Measurements from ENCODE around the gene PGM1. TPM values are rescaled to one million over a fixed set of nuclear protein-coding genes. Genes with fewer than 3 reads are reported as not detected.

Gene PGM1
- total RNA-seq, 1 experiment from 2014 or later: 54.6 TPM

DNA sequence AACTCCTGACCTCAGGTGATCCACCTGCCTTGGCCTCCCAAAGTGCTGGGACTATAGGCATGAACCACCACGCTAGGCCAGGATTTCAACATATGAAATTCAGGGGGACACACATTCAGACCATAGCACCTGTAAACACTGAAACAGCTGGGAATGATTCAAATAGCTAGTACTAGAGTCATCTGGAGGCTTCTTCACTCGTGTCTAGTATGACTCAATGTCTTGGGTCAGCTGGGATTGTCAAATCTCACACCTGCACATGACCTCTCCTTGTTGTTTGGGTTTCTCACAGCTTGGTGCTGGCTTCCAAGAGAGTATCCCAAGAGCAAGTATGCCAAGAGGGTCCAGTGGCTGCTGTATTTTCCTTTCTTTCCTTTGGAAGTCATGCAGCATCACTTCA, 75.1 kb downstream of the PGM1 start:
- no peaks in the 10 kb centered on the region for H3K9me2 ChIP-seq (ENCODE audit: insufficient read depth)
- H4K20me1 ChIP-seq (ENCODE audit: insufficient read depth): no peaks in the 10 kb centered on the region
- ChIA-PET RAD21 (ENCODE audit: low non-redundant PET in 1 of 2, low total read pairs in 2 of 2, uncharacterized antibody in 2 of 2, unreplicated experiment in 2 of 2) (no interaction called here), CTCF (interaction anchor here (1.3 kb wide), 1 partner anchor 24 kb away, joined by 4 read pairs; no protein-coding TSS in a partner anchor), POLR2A (no interaction called here)
- no peak for DNase-seq (ENCODE audit: low read depth, low spot score)
- H3K9ac ChIP-seq (ENCODE audit: low read length): no peak overlapping the region
- peaks cover 0 to 9% of the 10 kb centered on the region in 2 experiments; a peak in 1 of 4 replicates for H3K36me3 ChIP-seq (ENCODE audit: control insufficient read depth in 1 of 2, insufficient read depth in 2 of 2, low read length in 2 of 2)
- H3K27me3 ChIP-seq (ENCODE audit: insufficient read depth, low read length): no peaks in the 10 kb centered on the region
- H3K4me1 ChIP-seq (ENCODE audit: control insufficient read depth in 1 of 2, insufficient read depth in 2 of 2, low read length in 2 of 2): peaks cover 5 to 40% of the 10 kb centered on the region in 2 experiments
- no peak overlapping the region for H3K4me2 ChIP-seq (ENCODE audit: low read length)
- intact Hi-C loops (cut with micrococcal nuclease): no loop called here
- no peak overlapping the region for H3K4me3 ChIP-seq (replicated peaks in 1 of 2; ENCODE audit: low read depth in 1 of 2, low read length in 2 of 2)
- no peak for ATAC-seq
- no peak overlapping the region for H3K27ac ChIP-seq (ENCODE audit: low read depth, low read length)
- no peaks in the 10 kb centered on the region for H3K79me2 ChIP-seq (ENCODE audit: insufficient read depth, low read length)
- no peak overlapping the region for H2AFZ ChIP-seq (ENCODE audit: low read depth, low read length, poor library complexity, severe bottlenecking)
- TF ChIP-seq ZFX (IDR thresholded peaks at IDR 0.05) (no peak), ELF1 (IDR thresholded peaks at IDR 0.05; ENCODE audit: borderline replicate concordance, low read depth) (no peak), EZH2 (IDR thresholded peaks at IDR 0.05) (no peak), CBX3 (IDR thresholded peaks at IDR 0.05; ENCODE audit: low read depth) (no peak), SRF (IDR thresholded peaks at IDR 0.05; ENCODE audit: low read depth) (no peak), POLR2AphosphoS5 (IDR thresholded peaks at IDR 0.05; ENCODE audit: low read depth, low read length) (no peak), EZH2phosphoT487 (IDR thresholded peaks at IDR 0.05; ENCODE audit: borderline replicate concordance) (no peak), CEBPB (IDR thresholded peaks at IDR 0.05; ENCODE audit: low read depth) (no peak), FOSL1 (IDR thresholded peaks at IDR 0.05; ENCODE audit: low read depth) (no peak), MAX (IDR thresholded peaks at IDR 0.05) (no peak), RAD21 (IDR thresholded peaks at IDR 0.05; ENCODE audit: low read depth) (no peak)
- TF ChIP-seq, protein P1, sequence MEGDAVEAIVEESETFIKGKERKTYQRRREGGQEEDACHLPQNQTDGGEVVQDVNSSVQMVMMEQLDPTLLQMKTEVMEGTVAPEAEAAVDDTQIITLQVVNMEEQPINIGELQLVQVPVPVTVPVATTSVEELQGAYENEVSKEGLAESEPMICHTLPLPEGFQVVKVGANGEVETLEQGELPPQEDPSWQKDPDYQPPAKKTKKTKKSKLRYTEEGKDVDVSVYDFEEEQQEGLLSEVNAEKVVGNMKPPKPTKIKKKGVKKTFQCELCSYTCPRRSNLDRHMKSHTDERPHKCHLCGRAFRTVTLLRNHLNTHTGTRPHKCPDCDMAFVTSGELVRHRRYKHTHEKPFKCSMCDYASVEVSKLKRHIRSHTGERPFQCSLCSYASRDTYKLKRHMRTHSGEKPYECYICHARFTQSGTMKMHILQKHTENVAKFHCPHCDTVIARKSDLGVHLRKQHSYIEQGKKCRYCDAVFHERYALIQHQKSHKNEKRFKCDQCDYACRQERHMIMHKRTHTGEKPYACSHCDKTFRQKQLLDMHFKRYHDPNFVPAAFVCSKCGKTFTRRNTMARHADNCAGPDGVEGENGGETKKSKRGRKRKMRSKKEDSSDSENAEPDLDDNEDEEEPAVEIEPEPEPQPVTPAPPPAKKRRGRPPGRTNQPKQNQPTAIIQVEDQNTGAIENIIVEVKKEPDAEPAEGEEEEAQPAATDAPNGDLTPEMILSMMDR (IDR thresholded peaks at IDR 0.05 in 2 of 3, conservative IDR thresholded peaks at IDR 0.05 in 1 of 3; ENCODE audit: borderline replicate concordance in 1 of 3, insufficient read depth in 1 of 3, low read depth in 2 of 3, low read length in 2 of 3): no peak
- no TSS peak for BruUV-seq (replicated peaks)
- peaks cover 0 to 15% of the 10 kb centered on the region in 2 experiments; a peak in 1 of 4 replicates for H3K9me3 ChIP-seq (ENCODE audit: control insufficient read depth in 1 of 2, insufficient read depth in 1 of 2, low read depth in 1 of 2, low read length in 2 of 2)

Measured in HCT116 (cell line).